GM12865 (cell line): ENCODE data around the gene PIP4K2A.

ENCODE experiments used
- DNase-seq: peaks from one replicate; pipeline ENCODE4 v3.0.0; 2010; ENCODE audit warnings: low read depth
- H3K4me3 ChIP-seq: 2 replicates; pipeline ENCODE4 v1.5.1; 2011; ENCODE audit warnings: mild to moderate bottlenecking, low read depth, low read length, control low read depth
- TF ChIP-seq, protein P1 (sequence below): IDR thresholded peaks from 2 replicates; pipeline ENCODE4 v1.5.1; 2011; ENCODE audit warnings: low read length, control low read depth, low read depth, inconsistent platforms; ENCODE audit not compliant: insufficient read depth; ENCODE audit errors: missing control alignments

PIP4K2A gene

DNA sequence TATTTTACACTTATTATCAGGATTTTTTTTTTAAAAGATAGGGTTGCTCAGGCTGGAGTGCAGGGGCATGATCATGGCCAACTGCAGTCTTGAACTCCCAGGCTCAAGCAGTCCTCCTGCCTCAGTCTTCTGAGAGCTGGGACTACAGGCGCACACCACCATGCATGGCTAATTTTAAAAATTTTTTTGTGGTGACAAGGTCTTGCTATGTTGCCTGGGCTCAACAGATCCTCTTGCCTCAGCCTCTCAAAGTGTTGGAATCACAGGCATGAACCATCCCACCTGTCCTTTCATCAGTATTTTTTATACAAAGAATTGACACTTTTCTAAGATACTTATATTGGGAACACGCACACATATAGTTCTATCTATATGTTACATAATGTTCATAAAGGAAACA, 99.3 kb downstream of the PIP4K2A start:
- peak overlapping the region; percentile 65 for H3K4me3 ChIP-seq
- TF ChIP-seq, protein P1, sequence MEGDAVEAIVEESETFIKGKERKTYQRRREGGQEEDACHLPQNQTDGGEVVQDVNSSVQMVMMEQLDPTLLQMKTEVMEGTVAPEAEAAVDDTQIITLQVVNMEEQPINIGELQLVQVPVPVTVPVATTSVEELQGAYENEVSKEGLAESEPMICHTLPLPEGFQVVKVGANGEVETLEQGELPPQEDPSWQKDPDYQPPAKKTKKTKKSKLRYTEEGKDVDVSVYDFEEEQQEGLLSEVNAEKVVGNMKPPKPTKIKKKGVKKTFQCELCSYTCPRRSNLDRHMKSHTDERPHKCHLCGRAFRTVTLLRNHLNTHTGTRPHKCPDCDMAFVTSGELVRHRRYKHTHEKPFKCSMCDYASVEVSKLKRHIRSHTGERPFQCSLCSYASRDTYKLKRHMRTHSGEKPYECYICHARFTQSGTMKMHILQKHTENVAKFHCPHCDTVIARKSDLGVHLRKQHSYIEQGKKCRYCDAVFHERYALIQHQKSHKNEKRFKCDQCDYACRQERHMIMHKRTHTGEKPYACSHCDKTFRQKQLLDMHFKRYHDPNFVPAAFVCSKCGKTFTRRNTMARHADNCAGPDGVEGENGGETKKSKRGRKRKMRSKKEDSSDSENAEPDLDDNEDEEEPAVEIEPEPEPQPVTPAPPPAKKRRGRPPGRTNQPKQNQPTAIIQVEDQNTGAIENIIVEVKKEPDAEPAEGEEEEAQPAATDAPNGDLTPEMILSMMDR: no peak

DNA sequence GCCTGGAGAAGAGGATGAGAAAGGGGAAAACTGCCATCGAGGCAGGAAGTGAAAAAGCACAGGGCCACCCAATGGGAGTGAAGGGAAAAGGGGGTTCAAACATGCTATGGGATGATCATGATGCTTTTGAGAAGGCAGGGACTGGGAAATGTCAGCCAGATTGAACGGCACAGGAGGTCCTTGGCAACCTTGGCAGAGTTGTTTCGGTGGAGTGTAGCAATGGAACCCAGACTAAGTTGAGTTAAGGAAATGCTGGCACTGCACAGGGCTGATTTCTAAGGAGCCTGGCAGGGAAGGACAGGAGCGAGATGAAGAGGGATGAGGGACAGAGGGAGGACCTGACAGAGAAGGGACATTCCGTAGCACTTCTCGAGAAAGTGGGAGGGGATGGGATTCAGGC, 101.4 kb downstream of the PIP4K2A start:
- no peak for DNase-seq
- TF ChIP-seq, protein P1: no peak
- no peak overlapping the region for H3K4me3 ChIP-seq

More for the DNA sequence above, 99.3 kb downstream of the PIP4K2A start:
- no peak for DNase-seq

DNA sequence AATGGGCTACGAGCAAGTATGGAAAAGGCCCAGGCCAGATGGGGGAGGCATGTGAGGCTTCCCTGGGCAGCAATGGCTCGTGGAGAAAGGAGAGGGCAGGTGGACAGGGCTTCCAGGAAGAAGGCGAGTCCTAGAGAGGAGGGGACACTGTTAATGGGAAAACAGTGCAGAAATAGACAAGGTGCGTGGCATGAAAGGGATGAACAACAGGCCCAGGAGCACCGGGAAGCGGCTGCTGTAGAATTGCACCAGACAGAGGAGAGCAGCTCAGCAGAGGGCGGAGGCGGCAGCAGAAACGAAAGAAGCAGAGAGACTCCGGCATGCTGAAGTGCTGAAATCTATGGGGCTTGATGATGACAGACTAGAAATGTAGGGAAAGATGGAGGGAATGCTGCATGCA, 102.1 kb downstream of the PIP4K2A start:
- no peak overlapping the region; the same call in 1 of the 2 replicates for H3K4me3 ChIP-seq
- TF ChIP-seq, protein P1: no peak
- DNase-seq: no peak

DNA sequence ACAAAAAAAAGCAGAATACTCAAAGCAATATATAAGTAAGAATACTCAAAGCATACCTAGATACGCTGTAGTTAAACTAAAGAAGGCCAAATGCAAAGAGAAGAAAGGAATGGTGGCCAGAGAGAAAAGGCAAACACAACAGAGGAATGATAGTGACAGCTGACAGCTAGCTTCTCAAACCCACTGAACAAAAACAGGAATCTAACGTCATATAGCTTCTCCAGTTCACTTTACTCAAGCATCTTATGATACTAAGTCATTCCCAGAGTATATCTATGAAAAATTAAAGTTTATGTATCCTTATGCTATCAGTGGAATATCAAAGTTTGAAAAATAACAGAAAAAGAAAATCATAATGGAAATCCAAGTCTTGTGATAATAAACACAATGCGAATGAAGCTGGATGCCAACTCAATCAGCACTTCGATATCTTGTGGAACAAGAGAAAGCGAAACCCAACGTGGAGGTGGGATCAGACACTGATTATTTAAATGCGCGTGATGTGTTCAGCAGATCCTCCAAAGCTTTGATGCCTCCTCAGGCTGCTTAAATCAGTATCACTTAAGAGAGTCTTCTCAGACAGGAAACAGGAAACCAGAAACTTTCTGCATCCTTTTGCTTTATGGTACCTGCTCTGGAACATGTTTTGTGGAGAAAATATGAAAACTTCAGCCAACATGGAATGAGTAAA, 102.8 kb downstream of the PIP4K2A start:
- TF ChIP-seq, protein P1: no peak
- DNase-seq: peak; percentile 88
- H3K4me3 ChIP-seq: peak overlapping the region; percentile 12

DNA sequence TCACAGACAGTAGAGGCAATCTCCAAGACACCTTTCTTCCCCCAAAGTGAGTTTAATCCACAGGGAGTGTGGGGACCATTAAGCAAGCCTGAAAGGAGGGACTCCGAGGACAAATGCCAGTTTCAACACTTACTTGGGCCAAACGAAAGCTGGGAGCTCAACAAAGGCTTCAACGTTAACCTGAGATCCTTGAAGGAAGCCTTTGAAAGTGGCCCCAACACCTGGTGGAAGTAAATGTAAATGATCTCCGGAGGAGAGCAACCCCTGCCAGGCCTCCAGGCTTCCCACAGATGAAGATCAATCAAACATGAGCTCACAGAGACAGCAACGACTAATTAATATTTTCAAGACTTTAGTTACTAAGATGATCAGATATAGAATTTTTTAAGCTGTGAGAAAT, 103.8 kb downstream of the PIP4K2A start:
- no peak for DNase-seq
- TF ChIP-seq, protein P1: no peak
- no peak overlapping the region for H3K4me3 ChIP-seq

DNA sequence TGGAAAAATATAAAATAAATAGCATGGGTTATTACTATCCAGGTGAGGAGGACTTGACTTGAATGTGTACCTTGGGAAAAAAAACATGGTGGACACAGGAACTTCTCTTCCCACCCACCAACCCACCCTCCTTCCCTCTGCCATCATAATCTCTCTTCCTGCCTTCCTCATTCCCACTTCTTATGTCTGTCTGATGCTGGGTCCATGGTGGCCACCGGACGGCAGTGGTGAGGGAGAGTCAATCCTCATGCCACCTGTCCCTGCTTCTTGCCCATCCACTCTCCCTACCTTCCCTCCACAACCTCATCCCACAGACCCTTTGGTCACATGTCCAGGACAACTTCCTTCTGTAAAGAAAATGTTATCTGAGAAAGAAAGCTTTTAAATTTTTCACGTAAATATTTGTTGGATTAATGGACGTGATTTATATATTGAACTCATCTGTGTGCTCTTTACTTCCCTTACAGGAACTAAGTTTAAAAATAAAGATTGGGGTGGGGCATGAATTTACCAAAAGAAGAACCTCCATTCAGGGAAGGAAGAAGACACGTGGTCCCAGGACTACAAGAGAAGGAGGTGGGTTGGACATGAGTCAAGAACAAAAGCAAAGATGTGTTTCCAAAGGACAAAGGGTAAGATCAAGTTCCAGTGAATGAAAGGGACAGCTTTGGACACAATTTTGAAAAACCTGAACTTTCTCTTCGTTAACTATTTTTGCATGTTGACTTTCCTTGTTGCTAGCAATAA, 104.5 kb downstream of the PIP4K2A start:
- TF ChIP-seq, protein P1: no peak
- no peak for DNase-seq
- H3K4me3 ChIP-seq: no peak overlapping the region
